Stimulated activated naive CD4-positive, alpha-beta T cell treated with Interleukin-2 at 50 U/mL for 16 hours (primary cell): Measurements from ENCODE around the gene ACP7.
A peak's percentile ranks its signal among the peaks of the same experiment; 100 is the strongest.
"Not testable (repeated sequence)": the region's sequence is repeated elsewhere in the genome, so short reads cannot be mapped to it uniquely, and the experiment has no call there.

Experiments used
- DNase-seq: peaks from one replicate; lab custom pipeline; 2025; lab: John Stamatoyannopoulos, UW

The ACP7 gene, protein sequence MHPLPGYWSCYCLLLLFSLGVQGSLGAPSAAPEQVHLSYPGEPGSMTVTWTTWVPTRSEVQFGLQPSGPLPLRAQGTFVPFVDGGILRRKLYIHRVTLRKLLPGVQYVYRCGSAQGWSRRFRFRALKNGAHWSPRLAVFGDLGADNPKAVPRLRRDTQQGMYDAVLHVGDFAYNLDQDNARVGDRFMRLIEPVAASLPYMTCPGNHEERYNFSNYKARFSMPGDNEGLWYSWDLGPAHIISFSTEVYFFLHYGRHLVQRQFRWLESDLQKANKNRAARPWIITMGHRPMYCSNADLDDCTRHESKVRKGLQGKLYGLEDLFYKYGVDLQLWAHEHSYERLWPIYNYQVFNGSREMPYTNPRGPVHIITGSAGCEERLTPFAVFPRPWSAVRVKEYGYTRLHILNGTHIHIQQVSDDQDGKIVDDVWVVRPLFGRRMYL

DNA sequence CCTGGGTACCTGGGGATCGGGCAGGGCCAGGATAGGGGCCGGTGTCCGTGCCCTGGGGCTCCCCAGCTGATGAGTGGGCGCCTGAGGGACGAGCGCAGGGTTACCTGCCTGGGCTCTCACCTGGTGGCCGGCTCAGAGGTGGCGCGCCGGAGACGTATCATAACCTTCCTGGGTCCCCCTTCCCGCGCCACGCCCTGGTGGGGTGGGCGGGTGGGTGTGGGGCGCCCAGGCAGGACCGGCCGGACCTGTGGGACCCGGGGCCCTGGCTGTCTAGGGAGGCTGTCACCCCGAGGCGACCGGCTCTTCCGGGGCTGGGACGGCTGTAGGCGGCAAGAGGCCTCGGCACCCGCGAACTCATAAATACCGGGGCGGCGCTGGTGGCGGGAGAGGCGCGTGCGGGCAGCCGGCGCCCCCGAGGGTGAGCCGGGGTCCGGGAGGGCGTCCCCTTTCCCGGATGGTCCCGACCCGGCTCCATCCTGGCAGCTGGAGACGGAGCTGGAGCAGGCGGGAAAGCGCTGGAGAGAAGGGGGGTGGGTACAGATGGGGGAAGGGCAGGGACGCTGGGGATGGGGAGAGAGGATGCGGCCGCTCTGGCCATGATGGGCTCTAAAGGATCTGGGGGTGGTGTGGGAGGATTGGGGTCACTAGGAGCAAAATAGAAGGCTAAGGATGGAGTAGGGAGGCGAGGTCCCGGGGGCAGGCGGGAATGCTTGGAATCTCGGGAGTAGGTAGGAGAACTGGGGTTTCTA is at the start of gene ACP7:
ACP7 (plus strand) TSS at position 386 of the 749 bp plus-strand sequence. CDS start 902 bp downstream, outside the sequence.
- no peak for DNase-seq

GRCh38 chr19:39036581-39036980 is 47.6 kb upstream of the ACP7 start:
- no peak for DNase-seq

DNA sequence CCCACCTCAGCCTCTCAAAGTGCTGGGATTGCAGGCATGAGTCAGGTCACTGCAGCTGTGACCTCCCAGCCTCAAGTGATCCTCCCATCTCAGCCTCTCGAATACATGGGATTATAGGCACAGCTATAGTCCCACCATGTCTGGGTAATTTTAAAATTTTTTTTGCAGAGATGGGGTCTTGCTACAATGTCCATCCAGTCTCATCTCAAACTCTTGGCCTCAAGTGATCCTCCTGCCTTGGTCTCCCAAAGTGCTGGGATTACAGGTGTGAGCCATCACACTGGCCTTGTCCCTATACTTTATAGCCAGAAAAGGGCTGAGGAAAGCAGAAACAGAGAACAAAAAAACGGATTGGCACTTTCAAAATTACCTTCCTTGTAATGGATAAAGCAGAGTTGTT is 47.0 kb upstream of the ACP7 start:
- no peak for DNase-seq

DNA sequence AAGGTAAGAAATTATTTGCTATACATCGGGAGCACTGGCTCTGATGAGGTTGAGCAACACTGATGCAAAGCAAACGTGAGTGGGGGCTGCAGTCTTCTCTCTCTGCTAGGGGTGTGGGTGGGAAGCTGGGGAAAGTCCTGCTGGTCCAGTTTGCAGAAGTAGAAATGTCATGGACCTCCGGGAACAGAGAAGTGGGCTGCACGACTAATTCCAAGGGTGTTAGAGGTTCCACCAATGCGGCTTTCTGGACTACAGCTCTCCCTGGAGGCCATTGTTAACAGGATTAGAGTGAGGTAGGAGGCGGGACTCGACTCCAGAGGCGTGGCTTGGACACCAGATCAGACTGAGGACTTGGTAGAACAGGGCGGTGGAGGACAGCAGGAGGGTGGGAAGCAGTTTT is 46.1 kb upstream of the ACP7 start:
- no peak for DNase-seq

GRCh38 chr19:39045506-39045905 is 38.7 kb upstream of the ACP7 start:
- no peak for DNase-seq

GRCh38 chr19:39046037-39046821 is 37.9 kb upstream of the ACP7 start:
- no peak for DNase-seq

DNA sequence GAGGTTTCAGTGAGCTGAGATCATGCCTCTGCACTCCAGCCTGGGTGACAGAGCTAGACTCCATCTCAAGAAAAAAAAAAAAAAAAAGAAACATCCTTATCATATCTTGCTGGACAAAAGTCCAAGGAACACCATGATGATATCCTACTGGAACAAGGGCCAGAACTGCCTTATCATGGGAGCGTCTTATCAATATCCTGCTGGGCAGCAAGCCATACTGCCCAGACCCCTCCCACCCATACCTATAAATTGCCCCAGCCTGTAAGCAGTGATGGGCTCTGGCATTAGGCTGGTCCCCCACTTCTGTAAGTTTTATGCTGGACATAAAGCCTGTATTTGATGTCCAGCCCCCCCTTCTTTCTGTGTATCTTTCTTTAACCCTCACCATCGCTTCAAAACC is 37.1 kb upstream of the ACP7 start:
- DNase-seq: no peak

DNA sequence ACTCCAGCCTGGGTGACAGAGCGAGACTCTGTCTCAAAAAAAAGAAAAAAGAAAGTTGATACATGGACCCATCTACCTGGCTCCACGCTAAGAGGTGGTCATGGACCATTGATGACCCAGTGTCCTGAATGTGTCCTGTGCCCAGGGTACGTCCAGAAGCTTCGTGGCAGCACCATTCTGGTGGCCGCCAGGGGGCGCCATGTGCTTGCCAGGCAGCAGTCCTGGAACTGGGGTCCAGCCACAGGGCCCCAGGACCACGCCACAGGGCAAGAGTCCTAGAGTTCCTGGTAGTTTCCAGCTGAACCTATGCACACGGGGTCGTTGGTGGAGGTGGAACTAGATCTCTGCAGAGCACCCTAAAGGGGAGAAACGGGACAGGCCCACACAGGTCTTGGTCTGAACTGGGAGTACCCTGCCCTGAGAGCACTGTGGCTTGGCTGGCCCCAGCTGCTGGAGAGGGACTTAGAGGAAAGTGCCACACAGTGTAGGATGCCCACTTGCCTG is 31.9 kb upstream of the ACP7 start:
- DNase-seq: peak; percentile 60

GRCh38 chr19:39052846-39053245 is 31.3 kb upstream of the ACP7 start:
- DNase-seq: no peak

GRCh38 chr19:39053276-39054090 is 30.7 kb upstream of the ACP7 start:
- DNase-seq: no peak

GRCh38 chr19:39054091-39054470 is 30.1 kb upstream of the ACP7 start:
- no peak for DNase-seq

- no peak for DNase-seq
Measured at GRCh38 chr19:39057615-39058014, 26.6 kb upstream of the ACP7 start.

- DNase-seq: no peak
Measured at GRCh38 chr19:39059302-39059701, 24.9 kb upstream of the ACP7 start.

GRCh38 chr19:39060171-39060570 is 24.0 kb upstream of the ACP7 start:
- no peak for DNase-seq

GRCh38 chr19:39064405-39064804 is 19.8 kb upstream of the ACP7 start:
- DNase-seq: no peak

GRCh38 chr19:39065928-39066327 is 18.2 kb upstream of the ACP7 start:
- DNase-seq: no peak

DNA sequence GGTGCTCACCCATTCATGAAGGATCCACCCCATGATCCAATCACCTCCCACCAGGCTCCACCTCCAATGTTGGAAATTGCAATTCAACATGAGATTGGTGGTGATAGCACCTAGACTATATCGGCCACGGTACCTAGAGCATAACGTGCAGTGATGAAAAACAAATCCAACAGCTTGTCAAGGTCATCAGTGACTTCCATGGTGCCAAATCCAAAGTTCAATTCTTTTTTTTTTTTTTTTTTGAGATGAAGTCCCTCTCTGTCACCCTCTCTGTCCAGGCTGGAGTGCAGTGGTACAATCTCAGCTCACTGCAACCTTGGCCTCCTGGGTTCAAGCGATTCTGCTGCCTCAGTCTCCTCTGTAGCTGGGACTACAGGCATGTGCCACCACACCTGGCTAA is 17.1 kb upstream of the ACP7 start:
- DNase-seq: no peak

GRCh38 chr19:39068259-39068658 is 15.9 kb upstream of the ACP7 start:
- DNase-seq: not testable (repeated sequence)

DNA sequence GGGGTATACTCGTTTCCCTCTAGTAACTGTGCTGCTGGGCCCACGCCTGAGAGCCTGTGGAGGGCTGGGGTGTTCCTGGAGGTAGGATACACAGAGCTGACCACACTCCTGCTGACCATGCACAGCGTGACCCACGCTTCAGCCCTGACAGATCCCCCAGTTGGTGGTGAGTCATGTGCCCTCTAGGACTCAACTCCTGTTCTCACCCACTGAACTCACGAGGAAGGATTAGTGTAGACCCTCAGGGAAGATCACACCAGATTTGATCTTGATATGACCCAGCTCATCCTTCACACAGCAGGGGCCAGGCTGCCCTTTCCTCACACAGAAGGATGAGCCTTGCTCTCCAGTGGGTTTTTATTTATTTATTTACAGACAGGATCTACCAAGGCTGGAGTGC is 13.3 kb upstream of the ACP7 start:
- DNase-seq: no peak

DNA sequence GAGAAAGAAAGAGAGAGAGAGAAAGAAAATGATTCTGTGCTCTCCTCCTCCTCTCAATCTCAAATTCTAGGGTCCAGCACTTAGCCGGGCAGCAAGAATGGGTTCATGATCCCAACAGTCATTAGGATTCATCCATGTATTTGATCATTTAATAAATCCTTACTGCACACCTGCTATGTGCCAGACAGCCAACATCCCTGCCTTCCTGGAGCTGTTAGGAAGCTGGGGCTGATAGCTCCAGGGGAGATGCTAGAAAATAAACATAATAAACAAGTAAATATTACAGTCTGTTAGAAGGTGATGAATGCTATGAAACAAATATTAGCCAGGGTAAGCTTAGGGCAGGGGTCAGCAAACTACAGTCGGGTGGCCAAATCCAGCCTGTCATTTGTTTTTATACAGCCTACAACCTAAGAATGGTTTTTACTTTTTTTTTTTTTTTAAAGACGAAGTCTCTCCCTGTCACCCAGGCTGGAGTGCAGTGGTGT is 9.9 kb upstream of the ACP7 start:
- DNase-seq: no peak

- DNase-seq: no peak
Measured at GRCh38 chr19:39074942-39075341, 9.2 kb upstream of the ACP7 start.
